Loucy (cell line): Measurements from ENCODE around the gene CDKL1.

Experiments used
- CTCF ChIP-seq: fragments of 200-600 bp; sonication (generic); conservative IDR thresholded peaks from 2 replicates; pipeline ENCODE4 v1.5.1; 2014; ENCODE audit warnings: mild to moderate bottlenecking, antibody characterized with exemption, low read length
- EZH2phosphoT487 ChIP-seq: fragments of 200-600 bp; IDR thresholded peaks from 2 replicates; pipeline ENCODE4 v1.6.1; 2018; ENCODE audit warnings: antibody characterized with exemption, mild to moderate bottlenecking, moderate library complexity, borderline replicate concordance

GRCh38 chr14:50394713-50395112 lies 2.0 kb downstream of the CDKL1 start:
- TF ChIP-seq CTCF = no peak
- TF ChIP-seq EZH2phosphoT487 = no peak
